CD4-positive, alpha-beta T cell treated with Interferon alpha-2 for 1 hour (primary cell): ENCODE results near the gene DET1.
"Not testable (repeated sequence)": the region's sequence is repeated elsewhere in the genome, so short reads cannot be mapped to it uniquely, and the experiment has no call there.

Experiments
- DNase-seq, 2 donors: peaks; one replicate each; pipeline ENCODE4 v3.0.0-alpha.2; 2020 to 2022

DET1 gene

DNA sequence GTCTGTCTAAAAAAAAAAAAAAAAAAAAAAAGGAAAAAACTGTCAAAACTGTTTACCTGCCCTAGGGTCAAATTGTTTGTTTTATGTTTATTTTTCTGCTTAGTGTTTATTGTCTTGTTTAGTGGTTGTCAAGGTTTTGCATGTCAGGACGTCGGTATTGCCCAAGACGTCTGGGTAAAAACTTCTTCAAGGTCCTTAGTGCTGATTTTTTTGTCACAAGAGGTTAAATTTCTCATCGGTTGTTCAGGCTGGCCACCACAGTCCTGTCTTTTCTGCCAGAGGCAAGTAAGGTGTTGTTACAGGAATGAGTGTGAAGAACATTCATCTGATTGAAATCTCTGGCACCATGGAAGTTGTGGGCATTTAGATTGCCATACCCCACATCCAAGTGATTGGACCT is 7.0 kb downstream of the DET1 start:
- no peak for DNase-seq

DNA sequence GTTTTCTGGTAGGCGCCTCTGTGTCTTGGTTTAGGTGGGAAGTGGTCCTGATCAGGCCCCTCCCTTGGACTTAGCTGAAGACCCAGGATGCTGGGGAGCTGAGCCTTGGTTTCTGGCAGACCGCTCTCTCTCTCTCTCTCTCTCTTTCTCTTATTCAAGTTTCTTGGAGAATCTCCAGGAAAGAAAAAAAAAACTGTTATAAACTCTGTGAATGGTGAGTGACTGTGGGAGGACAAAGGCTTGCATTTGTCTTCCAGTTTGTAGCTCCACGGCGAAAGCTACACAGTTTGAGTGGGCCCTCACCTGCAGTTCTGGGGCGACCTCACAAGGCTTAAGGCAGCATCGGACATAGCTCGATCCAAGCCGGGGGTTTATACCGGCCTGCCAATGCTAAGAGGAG is 7.5 kb downstream of the DET1 start:
- no peak for DNase-seq

DNA sequence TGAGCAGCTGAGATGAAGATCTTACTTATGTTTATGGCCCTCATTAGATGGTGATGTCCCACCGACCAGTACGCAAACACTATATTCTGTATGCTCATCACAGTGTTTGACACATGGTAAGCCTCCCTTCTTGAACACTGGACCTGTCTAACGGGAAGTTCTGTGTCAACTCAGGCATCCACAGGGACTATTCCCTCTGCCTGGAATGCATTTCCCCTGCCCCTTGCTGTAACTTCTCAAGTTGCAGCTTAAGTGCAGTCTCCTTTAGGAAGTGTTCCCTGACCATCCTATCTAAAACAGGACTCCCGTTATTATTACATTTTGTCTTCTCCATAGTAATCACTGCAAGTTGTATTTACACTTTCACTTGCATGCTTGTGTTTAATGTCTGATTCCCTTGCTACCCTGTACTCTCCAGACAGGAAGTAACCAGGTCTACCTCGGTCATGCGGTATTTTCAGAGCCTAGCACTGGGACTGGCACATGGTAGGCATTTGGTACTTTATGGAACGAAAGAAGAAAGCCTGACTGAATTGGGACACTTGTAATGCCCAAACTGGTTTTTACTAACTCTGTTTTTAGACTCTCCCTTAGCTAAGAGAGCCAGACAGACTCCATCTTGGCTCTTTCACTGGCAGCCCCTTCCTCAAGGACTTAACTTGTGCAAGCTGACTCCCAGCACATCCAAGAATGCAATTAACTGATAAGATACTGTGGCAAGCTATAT is 8.7 kb downstream of the DET1 start:
- DNase-seq = no peak

DNA sequence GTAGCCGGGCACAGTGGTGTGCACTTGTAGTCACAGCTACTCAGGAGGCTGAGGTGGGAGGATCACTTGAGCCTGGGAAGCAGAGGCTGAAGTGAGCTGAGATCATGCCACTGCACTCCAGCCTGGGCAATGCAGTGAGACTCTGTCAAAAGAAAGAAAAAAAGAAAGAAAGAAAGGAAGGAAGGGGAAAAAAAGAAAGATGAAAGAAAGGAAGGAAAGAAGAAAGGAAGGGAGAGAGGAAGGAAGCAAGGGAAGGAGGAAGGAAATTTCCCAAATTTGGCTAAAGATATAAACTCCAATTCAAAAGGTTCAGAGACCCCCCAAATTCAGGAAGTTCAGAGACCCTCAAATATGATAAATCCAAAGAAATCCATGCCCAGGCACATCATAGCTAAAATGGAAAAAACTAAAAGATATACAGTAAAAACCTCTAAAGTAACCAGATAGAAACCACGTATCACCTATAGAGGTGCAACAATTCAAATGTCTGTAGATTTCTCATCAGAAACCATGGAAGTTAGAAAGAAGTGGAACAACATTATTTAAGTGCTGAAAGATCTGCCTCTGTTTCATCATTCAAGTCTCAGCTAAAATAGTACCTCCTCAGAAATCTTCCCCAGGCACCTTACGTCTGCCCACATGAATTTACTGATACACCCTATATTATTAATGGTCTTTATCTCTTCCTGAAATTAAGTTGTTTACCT is 10.7 kb downstream of the DET1 start:
- DNase-seq = no peak

DNA sequence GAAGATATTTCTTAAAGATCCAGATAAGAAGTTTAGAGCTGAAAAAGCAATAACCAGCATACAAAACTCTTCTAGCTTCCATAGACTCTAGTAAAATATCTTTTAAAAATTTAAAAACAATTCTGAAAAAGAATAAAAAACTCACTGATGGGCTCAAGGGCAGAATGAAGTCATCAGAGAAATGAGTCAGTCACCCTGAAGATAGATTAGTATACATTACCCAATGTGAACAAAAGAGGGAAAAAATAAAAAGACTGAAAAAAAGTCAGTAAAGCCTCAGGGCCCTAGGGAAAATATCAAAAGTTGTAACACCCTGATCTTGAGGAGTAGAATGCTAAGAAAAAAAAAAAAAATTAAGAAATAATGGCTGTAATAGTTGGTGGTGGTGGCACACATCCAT is 11.4 kb downstream of the DET1 start:
- no peak for DNase-seq

DNA sequence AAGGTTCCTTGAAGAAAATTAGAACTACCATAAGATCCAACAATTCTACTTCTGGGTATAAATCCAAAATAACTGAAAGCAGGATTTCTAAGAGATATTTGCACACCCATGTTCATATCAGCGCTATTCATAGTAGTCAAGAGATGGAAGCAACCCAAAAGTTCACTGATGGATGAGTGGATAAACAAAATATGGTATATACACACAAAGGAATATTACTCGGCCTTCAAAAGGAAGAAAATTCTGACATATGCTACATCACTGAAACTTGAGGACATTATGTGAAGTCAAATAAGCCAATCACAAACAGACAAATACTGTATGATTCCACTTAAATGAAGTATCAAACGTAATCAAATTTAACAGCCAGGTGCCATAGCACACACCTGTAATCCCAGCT is 13.1 kb downstream of the DET1 start:
- DNase-seq = no peak

DNA sequence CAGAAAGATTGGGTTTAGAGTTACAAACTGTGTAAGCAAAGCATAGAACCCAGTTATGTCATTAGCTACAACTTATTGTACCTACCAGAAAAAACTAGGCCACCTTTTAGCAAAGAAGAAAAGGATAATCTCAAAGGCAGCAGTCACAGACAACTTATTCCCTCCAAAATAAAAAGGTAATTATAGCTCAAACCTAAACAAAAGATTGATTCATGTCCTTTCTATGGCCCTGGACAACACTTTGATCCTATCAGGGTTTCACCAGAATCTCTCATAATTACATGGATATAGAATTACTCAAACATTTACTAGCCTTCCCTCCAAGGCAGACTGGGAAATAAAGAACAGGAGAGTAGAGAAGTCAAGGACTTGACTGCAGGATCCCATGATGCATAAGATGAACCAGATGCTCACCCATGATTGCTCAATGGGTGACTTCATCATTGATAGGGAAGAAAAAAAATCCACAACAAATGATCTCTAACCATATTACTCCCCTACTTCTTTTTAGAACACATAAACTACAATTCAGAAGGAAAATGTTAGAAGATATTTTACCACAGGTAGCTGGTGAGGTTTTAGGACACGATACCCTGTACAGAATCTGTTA is 17.4 kb downstream of the DET1 start:
- DNase-seq = no peak

DNA sequence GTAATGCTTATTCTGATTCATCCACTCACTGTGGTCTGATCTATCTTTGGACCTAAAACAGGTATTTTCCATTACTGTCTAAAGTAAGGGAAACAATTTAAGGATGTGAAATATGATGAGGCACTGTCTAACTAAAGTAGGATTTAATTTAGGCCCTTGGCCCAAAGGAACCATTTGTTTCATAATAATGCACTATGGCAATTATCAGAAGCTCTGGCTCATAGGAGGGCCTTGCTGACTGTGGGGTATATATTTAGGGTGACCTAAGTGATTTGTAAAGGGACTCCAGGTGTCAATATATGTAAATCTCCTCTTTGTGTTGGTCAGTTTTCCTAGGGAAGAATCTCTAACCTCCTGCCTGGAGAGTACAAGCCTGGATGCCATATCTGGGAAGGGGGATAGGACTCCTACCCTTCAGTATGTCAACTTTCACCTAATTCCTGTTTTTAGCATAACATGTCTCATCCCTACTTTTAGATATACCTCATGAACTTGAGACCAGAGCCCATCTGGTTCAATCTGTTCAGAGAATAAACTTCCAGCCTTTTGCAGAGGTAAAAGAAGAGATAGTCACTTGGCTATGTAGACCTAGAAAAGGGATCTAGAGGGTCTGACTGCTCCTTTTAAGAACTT is 20.1 kb downstream of the DET1 start:
- DNase-seq = no peak

DNA sequence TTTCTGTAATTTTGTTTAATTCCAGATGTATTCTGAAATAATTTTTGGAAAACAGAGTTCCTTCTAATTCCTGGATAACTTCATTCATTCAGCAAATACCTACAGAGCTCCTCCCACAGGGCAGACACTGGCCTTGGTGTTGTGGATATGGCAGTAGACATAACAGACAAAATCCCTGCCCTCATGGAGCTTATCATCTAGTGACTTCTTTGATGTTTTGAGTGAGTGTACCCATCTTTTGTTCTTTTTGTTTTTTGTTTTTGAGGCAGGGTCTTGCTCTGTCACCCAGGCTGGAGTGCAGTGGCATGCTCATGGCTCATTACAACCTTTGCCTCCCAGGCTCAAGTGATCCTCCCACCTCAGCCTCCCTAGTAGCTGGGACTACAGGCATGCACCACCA is 21.1 kb downstream of the DET1 start:
- DNase-seq = no peak

DNA sequence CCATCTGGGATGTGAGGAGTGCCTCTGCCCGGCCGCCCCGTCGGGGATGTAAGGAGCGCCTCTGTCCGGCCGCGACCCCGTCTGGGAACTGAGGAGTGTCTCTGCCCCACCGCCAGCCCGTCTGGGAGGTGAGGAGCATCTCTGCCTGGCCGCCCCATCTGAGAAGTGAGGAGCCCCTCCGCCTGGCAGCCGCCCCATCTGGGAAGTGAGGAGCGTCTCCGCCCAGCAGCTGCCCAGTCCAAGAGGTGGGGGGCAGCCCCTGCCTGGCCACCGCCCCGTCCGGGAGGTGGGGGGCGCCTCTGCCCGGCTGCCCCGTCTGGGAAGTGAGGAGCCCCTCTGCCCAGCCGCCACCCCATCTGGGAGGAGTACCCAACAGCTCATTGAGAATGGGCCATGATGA is 22.4 kb downstream of the DET1 start:
- not testable (repeated sequence) for DNase-seq

DNA sequence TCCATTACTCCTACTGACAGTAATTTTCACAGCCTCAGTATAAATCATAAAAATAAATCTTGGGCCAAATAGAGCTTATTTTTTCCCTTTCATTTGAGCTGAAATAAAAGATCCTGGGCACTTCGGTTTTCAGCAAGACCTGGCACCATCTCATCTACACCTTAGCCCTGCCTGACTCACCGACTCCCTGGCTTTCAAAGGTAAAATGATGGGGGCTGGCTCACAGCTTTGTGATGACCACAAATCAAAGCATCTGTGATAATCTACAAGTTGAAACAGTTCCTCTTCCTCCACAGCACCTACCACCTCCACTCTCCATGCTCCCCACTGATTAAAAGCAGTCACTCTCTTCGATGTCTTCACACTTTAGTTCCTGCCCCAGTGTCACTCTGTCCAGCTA is 27.6 kb downstream of the DET1 start:
- DNase-seq = no peak

DNA sequence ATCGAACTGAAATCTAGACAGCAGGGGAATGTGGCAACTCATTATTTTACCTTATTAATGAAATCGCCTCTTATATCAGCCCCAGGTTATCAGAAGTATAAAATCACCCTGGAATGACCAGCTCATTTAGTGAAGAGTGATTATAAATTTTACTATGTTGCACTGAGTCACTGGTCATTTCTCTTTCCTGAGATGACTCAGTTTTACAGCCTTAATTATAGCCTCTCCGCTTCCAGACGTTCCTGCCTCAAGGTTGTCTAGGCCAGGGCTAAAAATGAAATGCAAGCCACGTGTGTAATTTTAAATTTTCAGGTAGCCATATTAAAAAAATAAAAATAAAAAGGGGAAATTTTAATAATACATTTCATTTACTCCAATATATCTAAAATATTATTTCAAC is 33.3 kb downstream of the DET1 start:
- no peak for DNase-seq

DNA sequence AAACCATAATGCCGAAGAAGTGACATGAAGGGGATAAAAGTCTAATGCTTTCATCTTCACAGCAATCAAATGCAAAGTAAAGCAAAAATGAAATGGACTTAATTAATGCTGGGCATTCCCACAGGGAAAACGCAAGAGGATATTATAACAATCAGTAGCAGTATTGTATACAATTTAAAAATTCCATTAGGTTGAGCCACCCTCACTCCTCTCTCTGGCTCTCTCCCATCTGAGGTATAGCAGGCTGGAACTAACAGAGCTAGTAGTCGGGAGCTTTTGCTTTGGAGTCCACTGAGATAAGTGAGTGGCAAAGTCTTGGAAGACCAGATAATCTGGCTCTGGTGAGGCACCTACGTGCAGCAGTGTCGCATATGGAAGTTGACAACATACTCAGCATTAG is 33.9 kb downstream of the DET1 start:
- DNase-seq = no peak

DNA sequence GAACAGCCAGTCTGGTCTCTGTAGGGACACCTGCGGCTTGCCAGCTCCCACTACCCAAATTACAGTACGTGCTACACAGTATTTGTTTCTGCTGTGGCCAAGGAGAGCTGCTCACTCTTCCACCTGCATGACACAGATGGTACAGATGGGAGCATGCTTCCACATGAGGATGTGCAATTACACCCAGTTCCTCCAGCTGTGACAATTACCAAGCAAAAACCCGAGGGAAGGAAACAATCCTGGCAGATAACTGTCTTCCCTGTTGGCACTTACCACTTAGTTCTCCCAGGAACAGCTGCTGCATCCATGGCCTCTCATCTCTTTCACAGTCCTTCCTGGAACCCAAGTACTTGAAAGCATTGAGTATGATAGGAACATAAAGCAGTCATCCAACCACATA is 34.4 kb downstream of the DET1 start:
- DNase-seq = no peak

DNA sequence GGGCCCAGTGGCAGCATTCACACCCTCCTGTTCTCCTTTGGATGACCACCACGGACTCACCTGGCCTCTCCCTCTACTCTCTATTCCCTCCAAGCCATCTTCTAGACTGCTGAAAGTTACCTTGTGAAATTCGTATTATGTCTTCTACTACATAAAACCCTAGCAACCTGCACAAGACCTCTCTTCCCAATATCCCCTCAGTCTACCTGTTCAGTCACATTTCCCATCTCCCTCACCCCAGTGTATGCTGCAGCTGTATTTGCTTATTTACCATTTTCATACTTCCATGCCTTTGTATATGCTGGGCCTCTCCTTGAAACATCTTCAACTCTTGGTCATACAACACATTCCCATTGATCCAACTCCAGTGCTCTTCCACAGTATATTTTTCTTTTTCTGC is 35.3 kb downstream of the DET1 start:
- no peak for DNase-seq

DNA sequence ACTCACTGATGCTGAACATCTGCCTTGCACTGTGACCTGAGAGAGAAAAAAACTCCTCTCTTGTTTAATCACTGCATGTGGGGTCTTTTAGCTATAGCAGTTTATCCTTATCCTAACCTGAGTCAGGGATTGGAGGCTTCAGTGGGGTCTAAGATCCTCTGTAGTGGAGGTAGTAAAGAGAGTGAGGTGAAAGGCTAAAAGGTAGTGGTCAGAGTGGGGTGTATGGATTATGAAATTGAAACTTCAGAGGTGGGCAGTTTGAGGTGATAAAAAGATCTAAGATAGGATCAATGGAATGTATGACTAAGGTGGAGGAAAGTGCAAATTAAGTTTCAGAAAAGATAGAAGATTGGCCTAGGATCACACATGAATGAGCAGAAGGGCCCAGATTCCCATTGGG is 36.5 kb downstream of the DET1 start:
- DNase-seq = no peak

DNA sequence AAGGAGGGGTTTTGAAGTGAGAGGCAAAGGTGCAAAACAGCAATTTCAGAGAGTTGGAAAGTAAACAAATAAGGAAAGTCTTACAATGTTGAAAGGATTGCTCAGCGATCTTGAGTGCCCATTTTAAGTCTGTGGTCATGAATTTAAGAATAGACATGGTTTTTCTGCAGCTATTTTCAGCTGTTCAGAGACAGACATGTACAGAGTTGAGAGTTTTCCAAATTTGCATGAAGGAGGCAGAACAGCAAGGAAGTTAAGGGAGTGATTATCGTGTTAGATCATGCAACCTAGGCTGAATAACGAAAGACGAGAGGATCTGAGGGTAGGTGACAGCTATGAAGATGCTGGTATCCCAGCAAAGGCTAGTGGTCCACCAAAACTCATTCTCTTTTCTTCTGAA is 37.2 kb downstream of the DET1 start:
- no peak for DNase-seq

DNA sequence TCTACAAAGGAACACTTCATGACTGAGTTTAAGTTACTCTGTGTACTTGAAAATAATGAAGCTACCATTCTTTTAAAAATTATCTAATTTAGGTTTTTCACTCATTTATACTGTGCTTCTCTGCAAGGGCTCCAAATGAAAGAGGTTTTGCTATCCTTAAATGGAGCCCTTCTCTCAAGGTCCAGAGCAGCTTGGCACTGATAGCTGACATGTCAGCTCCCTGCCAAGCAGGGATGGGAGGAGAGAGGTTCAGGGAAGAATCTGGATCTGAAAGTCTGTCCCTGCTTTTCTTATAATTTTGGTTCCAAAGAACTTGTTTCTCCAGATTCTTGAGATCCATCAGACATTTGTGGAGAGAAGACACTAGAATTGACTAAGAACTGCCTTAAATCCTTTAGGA is 39.9 kb downstream of the DET1 start:
- DNase-seq = no peak

DNA sequence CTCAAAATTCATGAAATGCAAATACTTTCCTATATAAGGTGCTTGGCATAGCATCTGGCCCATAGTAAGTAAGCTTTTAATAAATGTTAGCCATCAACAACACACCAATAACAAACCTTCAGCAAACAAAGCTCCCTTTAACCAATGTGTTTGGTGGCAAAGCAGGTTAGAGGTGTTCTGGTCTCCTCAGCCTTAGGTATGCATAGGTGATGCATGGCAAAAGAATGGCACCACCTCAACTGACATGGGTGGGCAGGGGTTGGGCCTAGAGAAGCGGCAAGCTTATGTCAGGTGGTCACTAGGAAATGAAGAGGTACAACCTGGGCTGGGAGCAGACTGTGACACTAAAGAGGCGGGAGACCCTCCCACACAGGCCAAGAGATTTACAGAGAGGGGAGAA is 40.8 kb downstream of the DET1 start:
- DNase-seq = no peak

DNA sequence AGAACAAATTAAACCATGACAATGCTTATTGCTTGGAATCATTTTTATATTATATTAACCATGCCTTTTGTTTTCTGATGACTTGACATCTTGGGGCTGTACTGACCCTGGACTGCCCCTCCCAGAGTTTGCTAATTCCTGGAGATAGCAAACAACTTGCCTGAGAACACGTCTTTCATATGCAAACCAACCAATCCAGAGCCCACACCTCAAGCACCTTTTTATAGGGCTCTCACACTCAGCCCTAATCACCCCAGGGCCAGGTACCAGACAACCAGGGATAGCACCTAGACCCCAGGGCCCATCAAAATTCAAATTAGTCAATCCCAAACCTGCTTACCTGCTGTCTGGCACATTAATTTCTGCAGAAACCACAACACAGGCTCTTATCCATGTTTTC is 42.0 kb downstream of the DET1 start:
- no peak for DNase-seq

DNA sequence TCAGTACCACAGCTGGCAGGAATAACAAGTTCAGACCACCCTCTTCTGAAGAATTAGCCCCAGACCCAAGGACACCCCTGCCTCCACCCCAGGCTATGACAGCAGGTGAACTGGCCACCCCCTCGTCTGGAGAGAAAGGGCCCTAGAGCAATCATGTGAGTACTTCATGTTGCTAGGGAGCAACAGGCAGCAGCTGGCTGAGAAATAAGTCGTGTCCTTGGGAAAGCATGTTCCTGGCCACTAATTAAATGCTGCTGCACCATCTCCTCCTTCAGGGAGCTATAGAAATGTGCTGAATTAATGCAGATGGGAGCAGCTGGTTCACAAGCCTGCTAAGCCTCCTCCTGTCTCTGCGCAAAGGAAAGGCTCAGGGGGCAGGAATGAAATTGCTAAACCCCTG is 47.5 kb downstream of the DET1 start:
- no peak for DNase-seq

DNA sequence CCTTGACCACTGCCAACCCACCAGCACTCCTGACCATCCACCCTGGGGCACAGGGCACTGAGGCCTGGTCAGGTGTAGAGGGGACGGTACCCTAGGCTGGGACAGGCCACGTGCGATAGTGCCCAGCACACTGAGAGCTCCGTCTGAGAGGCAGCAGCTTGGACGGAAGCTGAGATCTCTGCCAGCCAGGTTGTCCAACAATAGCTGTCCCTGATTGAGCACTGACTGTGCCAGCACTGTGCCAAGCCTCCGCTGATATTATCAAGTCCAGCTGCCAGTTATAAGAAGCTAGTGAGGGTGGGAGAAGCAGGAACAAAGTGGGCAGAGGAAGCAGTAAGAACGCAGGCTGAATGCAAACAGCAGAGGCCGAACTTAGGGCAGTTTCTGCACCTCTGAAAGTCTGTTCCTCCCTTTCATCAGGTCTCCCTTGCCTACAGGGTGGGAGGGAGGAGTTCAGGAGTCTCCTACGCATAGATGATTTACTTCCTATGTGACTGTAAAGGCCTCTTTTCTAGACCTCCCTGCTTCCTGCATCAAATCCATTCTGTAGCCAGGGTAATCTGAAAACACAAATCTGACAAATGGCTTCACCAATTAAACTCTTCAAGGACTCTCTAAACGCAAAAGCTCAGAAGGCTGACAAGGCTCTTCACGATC is 49.2 kb downstream of the DET1 start:
- DNase-seq = no peak

DNA sequence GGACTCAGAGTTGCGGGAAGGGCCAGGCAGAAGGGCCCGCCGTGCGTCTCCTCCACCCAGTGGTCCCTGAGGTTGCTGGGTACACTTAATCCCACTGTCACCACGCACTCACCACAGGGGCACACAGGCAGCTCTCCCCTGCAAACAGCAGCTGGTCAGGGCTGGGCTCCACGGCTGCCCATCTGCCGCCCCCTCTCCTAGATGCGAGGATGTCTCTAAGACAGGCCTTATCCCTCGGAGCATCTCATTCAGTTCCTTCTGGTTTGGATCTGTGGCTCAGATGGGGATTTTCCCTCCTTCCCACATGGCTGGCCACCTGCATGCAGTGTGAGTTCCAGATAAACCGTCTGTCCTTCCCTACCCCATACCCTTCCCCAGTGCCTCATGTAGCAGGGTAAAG is 52.6 kb downstream of the DET1 start:
- DNase-seq = no peak

DNA sequence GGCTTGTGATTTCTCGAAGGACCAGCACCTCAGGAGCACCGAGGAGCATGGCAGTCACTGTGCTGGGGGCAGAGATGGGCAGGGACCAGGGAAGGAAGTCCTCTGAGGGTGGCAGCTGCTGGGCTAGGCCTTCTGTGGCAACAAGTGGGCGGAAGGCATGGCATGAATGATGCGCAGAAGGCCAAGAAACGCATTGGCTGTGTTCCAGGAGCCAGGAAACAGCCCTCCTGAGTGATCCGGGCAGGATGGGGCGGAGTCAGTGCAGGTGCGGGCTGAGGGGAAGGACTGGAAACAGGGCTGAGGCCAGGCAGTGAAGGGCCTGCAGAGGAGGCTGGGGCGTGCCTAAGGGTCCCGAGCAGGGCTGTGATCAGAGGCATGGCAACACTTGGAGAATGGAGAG is 55.3 kb downstream of the DET1 start:
- no peak for DNase-seq
